ENCODE results near the gene TNIP3.

DNA sequence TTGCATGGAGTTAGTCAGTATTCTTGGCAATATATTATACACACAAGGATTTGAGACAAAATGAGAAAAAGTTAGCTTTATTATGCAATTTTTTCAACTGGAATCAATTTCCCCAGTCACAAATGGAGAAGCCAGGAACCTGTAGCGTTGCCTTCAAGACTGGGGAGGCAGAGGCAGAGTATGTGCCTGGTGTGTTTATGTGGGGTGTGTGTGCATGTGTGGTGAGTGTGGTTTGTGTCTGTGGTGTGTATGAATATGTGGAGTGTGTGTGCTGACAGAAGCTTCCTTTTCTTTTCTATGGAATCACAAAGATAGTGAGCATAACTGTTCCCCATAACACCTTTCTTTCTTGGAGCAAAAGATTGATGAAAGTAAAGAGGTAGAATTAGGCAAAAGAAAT is 37.0 kb downstream of the TNIP3 start:
- no peak for TF ChIP-seq EZH2 (IDR thresholded peaks at IDR 0.05; ENCODE audit: low read length)
- TF ChIP-seq, protein P1, sequence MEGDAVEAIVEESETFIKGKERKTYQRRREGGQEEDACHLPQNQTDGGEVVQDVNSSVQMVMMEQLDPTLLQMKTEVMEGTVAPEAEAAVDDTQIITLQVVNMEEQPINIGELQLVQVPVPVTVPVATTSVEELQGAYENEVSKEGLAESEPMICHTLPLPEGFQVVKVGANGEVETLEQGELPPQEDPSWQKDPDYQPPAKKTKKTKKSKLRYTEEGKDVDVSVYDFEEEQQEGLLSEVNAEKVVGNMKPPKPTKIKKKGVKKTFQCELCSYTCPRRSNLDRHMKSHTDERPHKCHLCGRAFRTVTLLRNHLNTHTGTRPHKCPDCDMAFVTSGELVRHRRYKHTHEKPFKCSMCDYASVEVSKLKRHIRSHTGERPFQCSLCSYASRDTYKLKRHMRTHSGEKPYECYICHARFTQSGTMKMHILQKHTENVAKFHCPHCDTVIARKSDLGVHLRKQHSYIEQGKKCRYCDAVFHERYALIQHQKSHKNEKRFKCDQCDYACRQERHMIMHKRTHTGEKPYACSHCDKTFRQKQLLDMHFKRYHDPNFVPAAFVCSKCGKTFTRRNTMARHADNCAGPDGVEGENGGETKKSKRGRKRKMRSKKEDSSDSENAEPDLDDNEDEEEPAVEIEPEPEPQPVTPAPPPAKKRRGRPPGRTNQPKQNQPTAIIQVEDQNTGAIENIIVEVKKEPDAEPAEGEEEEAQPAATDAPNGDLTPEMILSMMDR (optimal IDR thresholded peaks at IDR 0.05 in 1 of 3, IDR thresholded peaks at IDR 0.05 in 1 of 3, conservative IDR thresholded peaks at IDR 0.05 in 1 of 3; ENCODE audit: extremely low read depth in 1 of 3, insufficient read depth in 2 of 3, low read length in 3 of 3) = no peak

Measured in keratinocyte (primary cell).